IPS-NIHi11 (cell line): ENCODE results near the gene VPREB3.
A peak's percentile ranks its signal among the peaks of the same experiment; 100 is the strongest.

Experiments used
- DNase-seq: peaks from one replicate; pipeline ENCODE4 v3.0.0; 2012; ENCODE audit warnings: mixed read lengths, low spot score

The VPREB3 gene, protein sequence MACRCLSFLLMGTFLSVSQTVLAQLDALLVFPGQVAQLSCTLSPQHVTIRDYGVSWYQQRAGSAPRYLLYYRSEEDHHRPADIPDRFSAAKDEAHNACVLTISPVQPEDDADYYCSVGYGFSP

GRCh38 chr22:23754220-23754919 is at the start of gene VPREB3:
TSS of gene VPREB3 (minus strand) at chr22:23754425. CDS start at chr22:23754363, 62 bp downstream.
- DNase-seq = no peak

GRCh38 chr22:23803001-23803819 is 49.0 kb upstream of the VPREB3 start:
- DNase-seq = no peak

GRCh38 chr22:23801886-23802377 is 47.7 kb upstream of the VPREB3 start:
- DNase-seq = no peak

GRCh38 chr22:23801238-23801821 is 47.1 kb upstream of the VPREB3 start:
- DNase-seq = no peak

DNA sequence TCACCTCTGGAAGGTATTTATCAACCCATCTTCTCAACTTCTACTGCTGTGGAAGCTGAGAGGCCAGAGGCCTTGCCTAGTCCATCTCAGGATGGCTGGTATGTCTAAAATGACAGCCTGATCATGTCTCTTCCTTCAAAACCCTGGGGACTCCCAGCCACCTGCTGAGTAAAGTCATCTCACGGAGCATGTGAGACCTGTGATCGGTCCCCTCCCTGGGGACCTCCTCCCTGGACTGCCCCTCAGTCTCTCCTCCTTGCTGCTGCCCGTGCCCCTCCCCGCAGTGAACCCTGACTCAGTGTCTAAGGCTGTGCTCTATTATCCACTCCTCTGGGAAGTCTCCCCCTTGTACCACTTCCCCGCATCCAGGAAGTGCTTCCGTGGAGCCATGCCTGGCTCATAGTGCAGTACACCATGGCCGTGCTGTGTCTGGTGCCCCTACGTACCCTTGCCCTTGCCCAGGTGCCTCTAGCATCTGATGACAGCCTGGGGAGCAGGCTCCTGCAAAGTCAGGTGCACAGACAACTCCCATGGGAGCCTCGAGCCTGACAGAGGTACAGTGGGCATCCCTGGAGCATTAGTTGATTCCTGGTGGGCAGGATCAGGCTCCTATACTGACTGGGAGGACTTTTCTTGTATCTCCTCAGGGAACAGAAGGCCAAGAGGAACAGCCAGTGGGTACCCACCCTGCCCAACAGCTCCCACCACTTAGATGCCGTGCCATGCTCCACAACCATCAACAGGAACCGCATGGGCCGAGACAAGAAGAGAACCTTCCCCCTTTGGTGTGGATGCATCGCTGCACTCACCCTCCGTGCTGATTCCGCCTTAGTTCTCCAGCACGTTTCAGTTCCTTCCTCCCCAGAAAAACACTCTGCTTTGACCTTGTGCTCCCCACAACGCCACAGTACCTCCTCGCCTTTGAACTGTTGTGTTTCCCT is 46.3 kb upstream of the VPREB3 start:
- DNase-seq = no peak

DNA sequence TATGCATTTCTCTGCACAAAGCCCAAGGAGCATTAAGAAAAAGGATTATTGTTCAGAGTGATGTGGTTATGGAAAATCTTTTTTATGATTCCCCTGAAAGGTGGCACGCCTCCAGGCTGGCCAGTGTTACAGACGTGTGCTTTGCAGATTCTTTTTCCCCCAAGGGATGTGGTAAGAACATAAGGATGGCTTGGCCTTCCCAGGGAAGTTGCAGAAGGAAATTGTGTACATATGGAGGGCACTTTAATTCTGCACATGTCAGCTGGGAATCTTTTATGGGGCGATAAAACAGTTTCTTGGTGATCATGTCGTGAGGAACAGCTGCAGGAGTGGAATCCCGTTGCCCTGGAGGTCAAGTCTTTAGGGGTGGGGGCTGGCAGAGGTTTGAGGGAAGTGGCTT is 42.2 kb upstream of the VPREB3 start:
- no peak for DNase-seq

GRCh38 chr22:23793326-23793725 is 39.1 kb upstream of the VPREB3 start:
- DNase-seq = no peak

DNA sequence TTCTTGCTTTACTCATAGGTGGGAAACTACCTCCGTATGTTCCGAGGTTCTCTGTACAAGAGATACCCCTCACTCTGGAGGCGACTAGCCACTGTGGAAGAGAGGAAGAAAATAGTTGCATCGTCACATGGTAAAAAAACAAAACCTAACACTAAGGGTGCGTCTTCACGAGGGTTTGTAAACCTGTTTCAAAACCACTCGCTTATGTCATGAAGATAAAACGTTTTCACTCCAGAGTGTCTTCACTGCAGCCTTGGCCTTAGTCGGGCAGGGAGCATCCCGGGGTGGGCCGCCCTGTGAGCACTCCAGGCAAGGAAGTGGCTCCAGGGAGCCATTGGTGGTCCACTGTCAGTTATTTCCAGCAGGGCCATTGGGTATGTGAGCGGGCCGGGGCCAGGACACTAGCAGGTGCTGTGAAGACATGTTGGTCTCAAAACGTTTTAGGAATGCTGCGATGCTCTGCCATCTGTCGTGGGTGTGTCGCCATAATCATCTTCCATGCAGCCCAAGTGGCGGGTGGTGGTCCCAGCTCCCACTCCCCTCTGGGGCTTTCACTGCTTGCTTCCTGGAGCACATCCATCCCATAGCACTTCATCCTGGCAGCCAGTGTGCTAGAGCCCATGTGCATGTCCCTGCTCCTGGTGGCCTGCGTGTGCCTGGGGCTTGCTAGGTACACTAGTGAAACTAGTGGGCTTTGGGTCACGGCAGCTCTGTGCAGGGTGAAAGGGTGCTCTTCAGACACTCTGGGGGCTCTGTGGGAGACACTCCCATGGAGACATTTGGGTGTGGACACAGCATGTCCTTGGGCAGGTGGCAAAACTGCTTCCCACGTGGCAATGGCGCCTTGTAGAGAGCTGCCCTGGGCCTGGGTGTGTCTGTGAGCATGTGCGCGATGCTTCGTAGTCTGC is 37.8 kb upstream of the VPREB3 start:
- no peak for DNase-seq

DNA sequence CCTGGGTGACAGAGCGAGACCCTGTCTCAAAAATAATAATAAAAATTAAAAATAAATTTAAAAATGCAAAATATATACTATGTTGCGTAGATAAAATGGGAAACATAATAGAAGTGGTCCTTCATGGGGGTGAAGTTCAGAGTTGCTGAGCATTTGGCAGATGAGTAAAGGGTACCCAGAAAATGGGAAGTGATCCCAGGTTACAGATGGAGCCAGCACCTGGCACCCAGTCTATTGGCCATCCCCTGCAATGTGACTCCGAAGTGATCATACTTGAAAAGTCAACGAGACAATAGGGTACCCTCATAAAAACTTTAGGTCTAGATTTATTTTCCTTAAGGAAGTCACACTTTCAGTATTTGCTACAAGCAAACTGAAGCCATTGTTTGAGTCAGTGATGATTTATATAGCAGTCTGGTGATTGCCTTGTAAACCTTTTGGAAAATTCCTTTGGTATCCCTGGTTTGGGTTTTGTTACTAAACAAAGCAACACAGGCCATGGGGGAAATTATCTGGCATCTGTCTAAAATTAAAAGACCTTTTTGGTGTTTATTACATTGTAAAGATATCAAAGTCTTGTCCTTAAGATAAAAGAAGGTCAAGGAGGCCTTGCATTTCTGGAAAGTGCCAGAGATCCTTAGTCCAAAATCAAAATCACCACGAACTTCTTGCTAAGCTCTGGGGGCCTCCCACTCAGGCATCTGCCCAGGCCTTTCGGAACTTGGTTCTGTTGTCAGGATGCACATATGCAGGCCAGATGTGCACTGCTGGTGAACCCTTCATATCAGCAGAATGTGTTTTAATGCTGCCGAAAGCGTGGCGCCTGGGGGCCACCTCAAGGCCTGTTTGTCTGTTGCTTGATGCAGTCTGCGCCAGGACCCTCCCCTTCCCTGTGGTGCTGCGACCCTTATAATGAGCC is 36.9 kb upstream of the VPREB3 start:
- DNase-seq = no peak

GRCh38 chr22:23789638-23790037 is 35.4 kb upstream of the VPREB3 start:
- DNase-seq = no peak

GRCh38 chr22:23789121-23789520 is 34.9 kb upstream of the VPREB3 start:
- no peak for DNase-seq

GRCh38 chr22:23787910-23788309 is 33.7 kb upstream of the VPREB3 start:
- no peak for DNase-seq

GRCh38 chr22:23787600-23787896 is 33.3 kb upstream of the VPREB3 start:
- DNase-seq = no peak

GRCh38 chr22:23786752-23787599 is 32.8 kb upstream of the VPREB3 start, which contains the start of gene SMARCB1:
TSS of gene SMARCB1 (plus strand) at chr22:23786966. CDS start at chr22:23787170, 204 bp downstream.
- peak; percentile 98 for DNase-seq

GRCh38 chr22:23786261-23786710 is 32.1 kb upstream of the VPREB3 start:
- no peak for DNase-seq

DNA sequence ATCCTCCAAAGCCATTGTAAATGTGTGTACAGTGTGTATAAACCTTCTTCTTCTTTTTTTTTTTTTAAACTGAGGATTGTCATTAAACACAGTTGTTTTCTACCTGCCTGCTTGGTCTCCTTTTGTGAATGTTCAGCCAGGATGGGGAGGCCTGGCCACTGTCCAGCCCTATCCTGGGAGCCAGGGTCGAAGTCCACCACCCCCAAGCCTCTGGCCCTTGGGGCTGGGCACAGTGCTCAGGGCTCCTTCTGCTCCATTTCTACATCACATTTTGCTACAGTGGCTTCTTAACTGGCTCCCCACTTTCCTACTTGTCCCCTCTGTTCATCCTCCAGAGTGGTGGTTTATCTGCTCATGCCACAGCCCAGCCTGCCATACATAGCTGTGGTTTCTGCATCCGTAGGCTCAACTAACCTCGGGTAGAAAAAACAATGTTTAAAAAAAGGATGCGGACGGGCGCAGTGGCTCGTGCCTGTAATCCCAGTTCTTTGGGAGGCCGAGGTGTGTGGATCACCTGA is 30.0 kb upstream of the VPREB3 start:
- DNase-seq = no peak

- no peak for DNase-seq
These were observed 29.3 kb upstream of the VPREB3 start for GRCh38 chr22:23783265-23784150.
